ENCODE measurements around the gene NRROS.

GRCh38 chr3:196617256-196617655, 22.2 kb upstream of the NRROS start:
- TF ChIP-seq POLR2A (IDR thresholded peaks at IDR 0.05) = no peak
- TF ChIP-seq POLR2AphosphoS5 (IDR thresholded peaks at IDR 0.05; ENCODE audit: insufficient read depth in 1 of 2, low read depth in 1 of 2) = no peak
- no peak for TF ChIP-seq CTCF (IDR thresholded peaks at IDR 0.05)

Measured in vagina (tissue), 2 donors.